Astrocyte of the spinal cord (primary cell): ENCODE data around the gene ADAP1.
A peak's percentile ranks its signal among the peaks of the same experiment; 100 is the strongest.
"Not testable (repeated sequence)": the region's sequence is repeated elsewhere in the genome, so short reads cannot be mapped to it uniquely, and the experiment has no call there.

Experiments used
- DNase-seq: peaks from one replicate; pipeline ENCODE4 v3.0.0; 2011; ENCODE audit warnings: low read depth, low spot score
- H3K4me3 ChIP-seq: 2 replicates; pipeline ENCODE4 v1.5.1; 2011; ENCODE audit warnings: low read depth, mild to moderate bottlenecking, low read length, moderate library complexity
- in situ Hi-C: cut with HindIII; loops from 2 replicates; pipeline ENCODE4 v1.10.0; 2017; ENCODE audit warnings: low sequenced_read_pairs
- TF ChIP-seq, protein P1 (sequence below): IDR thresholded peaks from 2 replicates; pipeline ENCODE4 v1.5.1; 2012; ENCODE audit warnings: low read depth, mild to moderate bottlenecking, low read length, inconsistent platforms

ADAP1 gene

DNA sequence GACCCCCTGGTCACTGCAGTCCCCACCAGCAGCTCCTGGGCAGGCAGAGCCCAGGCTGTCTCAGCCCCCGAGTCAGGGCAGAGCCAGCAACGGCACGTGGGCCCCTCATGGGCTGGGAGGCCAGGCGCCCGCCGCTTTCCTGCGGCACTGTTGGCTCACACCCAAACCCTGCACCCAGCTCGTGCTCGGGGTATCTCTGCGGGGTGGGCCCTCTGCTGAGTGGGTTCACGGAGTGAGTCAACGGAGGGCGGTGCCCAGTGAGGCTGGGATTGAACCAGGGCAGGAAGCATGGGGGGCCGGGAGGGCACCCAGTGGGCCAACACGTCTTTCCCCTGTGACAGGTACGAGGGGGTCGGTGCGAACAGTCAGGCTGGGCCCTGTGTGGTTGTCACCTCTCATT lies 28.9 kb downstream of the ADAP1 start:
- H3K4me3 ChIP-seq: no peak overlapping the region
- in situ Hi-C loops: no loop called here
- no peak for DNase-seq
- TF ChIP-seq, protein P1, sequence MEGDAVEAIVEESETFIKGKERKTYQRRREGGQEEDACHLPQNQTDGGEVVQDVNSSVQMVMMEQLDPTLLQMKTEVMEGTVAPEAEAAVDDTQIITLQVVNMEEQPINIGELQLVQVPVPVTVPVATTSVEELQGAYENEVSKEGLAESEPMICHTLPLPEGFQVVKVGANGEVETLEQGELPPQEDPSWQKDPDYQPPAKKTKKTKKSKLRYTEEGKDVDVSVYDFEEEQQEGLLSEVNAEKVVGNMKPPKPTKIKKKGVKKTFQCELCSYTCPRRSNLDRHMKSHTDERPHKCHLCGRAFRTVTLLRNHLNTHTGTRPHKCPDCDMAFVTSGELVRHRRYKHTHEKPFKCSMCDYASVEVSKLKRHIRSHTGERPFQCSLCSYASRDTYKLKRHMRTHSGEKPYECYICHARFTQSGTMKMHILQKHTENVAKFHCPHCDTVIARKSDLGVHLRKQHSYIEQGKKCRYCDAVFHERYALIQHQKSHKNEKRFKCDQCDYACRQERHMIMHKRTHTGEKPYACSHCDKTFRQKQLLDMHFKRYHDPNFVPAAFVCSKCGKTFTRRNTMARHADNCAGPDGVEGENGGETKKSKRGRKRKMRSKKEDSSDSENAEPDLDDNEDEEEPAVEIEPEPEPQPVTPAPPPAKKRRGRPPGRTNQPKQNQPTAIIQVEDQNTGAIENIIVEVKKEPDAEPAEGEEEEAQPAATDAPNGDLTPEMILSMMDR: no peak

DNA sequence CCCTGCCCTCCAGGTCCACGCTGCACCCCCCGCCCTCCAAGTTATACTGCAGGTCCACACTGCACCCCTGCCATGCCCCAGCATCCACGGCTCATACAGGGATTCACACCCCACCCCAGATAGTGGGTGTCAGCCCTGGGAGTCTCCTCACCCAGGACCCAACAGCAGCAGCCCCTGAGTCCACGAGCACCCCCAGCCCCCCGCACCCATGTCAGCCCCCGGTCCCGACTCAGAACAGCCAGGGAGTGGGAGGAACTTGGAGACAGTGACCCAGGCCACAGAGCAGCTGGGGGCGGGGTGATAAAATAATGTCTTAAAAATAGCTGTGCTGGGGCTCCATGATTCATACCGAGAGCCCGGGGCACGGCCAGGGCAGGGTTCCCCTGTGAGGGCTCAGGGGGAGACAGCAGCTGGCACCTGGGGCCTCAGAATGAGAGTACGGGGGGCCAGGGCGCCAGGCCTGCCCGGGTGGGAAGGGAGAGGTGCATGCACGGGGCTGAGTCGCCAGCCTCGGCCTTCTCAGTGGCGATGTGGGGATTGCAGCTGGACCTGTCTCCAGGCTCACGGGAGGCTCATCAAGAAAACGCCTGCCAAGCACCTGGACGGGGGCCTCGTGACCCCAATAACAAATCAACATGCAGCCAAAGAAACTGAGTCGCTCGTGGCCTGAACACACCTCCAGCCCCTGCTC lies 29.8 kb downstream of the ADAP1 start:
- TF ChIP-seq, protein P1: no peak
- DNase-seq: no peak
- no peak overlapping the region for H3K4me3 ChIP-seq
- in situ Hi-C loops: no loop called here

GRCh38 chr7:924042-924441 lies 30.4 kb downstream of the ADAP1 start:
- in situ Hi-C loops, DNase-seq, H3K4me3 ChIP-seq: not testable (repeated sequence)

- TF ChIP-seq, protein P1: no peak
- in situ Hi-C loops: no loop called here
- no peak overlapping the region for H3K4me3 ChIP-seq
Measured at GRCh38 chr7:923108-924041, 31.1 kb downstream of the ADAP1 start.

DNA sequence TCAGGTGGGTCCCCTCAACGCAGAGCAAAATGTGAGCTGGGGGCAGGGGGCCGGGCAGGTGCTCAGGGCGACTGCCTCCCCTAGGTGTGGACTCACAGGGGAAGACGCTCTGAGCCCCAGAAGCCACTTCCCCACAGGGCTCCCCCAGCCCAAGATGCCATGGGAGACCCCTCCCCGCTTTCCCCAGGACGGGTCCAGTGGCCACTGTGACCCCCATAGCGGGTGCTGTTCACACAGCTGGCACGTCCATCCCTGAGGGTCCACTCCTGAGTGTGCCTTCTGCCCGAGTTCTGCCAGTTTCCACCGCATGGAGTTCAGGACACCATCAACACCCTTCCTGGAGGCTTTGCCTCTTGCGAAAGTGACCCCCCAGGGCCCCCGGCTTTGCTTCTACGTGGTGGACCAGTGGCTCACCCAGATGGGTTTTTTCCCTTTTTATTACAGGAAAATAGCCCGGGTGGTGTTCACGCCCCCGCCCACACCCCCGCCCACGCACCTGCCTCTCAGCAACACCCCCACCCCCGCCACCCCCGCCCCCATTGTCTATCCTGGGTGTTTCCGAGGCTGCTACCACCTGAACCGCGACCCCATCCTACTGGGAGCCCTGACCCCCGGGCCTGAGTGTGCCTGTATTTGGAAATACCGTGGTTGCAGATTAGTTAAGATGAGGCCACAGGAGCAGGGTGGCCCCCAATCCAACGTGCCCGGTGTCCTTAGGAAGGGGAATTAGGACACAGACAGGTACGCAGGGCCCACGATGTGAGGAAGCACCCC lies 32.0 kb downstream of the ADAP1 start:
- in situ Hi-C loops: no loop called here
- TF ChIP-seq, protein P1: no peak
- no peak for DNase-seq
- no peak overlapping the region for H3K4me3 ChIP-seq

More at GRCh38 chr7:923108-924041, 31.1 kb downstream of the ADAP1 start:
- peak; percentile 26 for DNase-seq

GRCh38 chr7:921581-922333 lies 32.7 kb downstream of the ADAP1 start:
- no peak for DNase-seq
- no peak overlapping the region for H3K4me3 ChIP-seq
- TF ChIP-seq, protein P1: no peak
- in situ Hi-C loops: no loop called here
